Naive thymus-derived CD8-positive, alpha-beta T cell (primary cell): ENCODE measurements around the gene ILKAP. TPM values are rescaled to one million over a fixed set of nuclear protein-coding genes. Genes with fewer than 3 reads are reported as not detected.

Experiments
- ATAC-seq, 2 donors: fragments of 150-1000 bp; cut with Tn5 transposase in 1 of 2; sonication (Bioruptor Pico), chemical (Tn5 transposase) in 1 of 2; 1 replicate in 1 of 2; 2 replicates in 1 of 2; pipeline ENCODE4 v1.10.0; 2021; ENCODE audit warnings: mild to moderate bottlenecking in 2 of 2, moderate library complexity in 2 of 2
- POLR2A ChIA-PET: fragments of 350-600 bp; sonication (Branson Sonifier 250); formaldehyde crosslinking; loops from one replicate; lab custom pipeline; 2021; ENCODE audit warnings: antibody characterized with exemption; lab: Charles Lee
- DNase-seq, 10 donors: peaks; one replicate each; pipeline versions ENCODE4 v3.0.0 to v3.0.0-alpha.2; 2020 to 2022
- H3K27ac Mint-ChIP-seq, 10 donors: one replicate each; pipeline ENCODE4 v1.8.0; 2020 to 2022; ENCODE audit warnings: mild to moderate bottlenecking in 10 of 10, mixed read lengths in 10 of 10, moderate library complexity in 4 of 10, inconsistent platforms in 1 of 10
- H3K27me3 Mint-ChIP-seq, 5 donors: one replicate each; pipeline ENCODE4 v1.8.0; 2021 to 2022; ENCODE audit warnings: mixed read lengths in 5 of 5
- H3K36me3 Mint-ChIP-seq, 3 donors: one replicate each; pipeline ENCODE4 v1.8.0; 2020 to 2022; ENCODE audit warnings: mixed read lengths in 3 of 3, mild to moderate bottlenecking in 2 of 3, inconsistent platforms in 1 of 3
- H3K4me1 Mint-ChIP-seq, 4 donors: one replicate each; pipeline ENCODE4 v1.8.0; 2021 to 2022; ENCODE audit warnings: mixed read lengths in 4 of 4
- H3K4me3 Mint-ChIP-seq, 10 donors: one replicate each; pipeline ENCODE4 v1.8.0; 2020 to 2022; ENCODE audit warnings: mild to moderate bottlenecking in 10 of 10, mixed read lengths in 10 of 10, moderate library complexity in 6 of 10, inconsistent platforms in 1 of 10
- H3K9me3 Mint-ChIP-seq, 9 donors: one replicate each; pipeline ENCODE4 v1.8.0; 2020 to 2022; ENCODE audit warnings: mixed read lengths in 9 of 9, mild to moderate bottlenecking in 3 of 9, inconsistent platforms in 1 of 9, moderate library complexity in 1 of 9
- polyA plus RNA-seq, 3 donors: library from polyadenylated mRNA; unstranded; fragments of 300-500 nt; fragmentation: Illumina TruSeq; gene quantifications; one replicate each; pipeline ENCODE4 v1.2.3, GENCODE V29; 2021
- total RNA-seq, 8 experiments: library from RNA in 2 of 8; stranded (reverse) in 2 of 8; gene quantifications; one replicate each; pipeline ENCODE4 v1.2.3 and lab custom pipeline; 2021 to 2026

ILKAP gene
- total and polyA plus RNA-seq, 5 experiments from 2014 or later, result 39.1 to 100 (median 42.1) TPM

GRCh38 chr2:238130696-238131628 lies 72.5 kb downstream of the ILKAP start:
- peak in 1 of 10 donors; percentile 6 for DNase-seq
- ATAC-seq, result no peak
- Mint-ChIP-seq H3K9me3 (no peaks in the 10 kb centered on the region), H3K4me1 (no peaks in the 10 kb centered on the region), H3K4me3 (no peak overlapping the region), H3K36me3 (no peaks in the 10 kb centered on the region), H3K27me3 (no peaks in the 10 kb centered on the region), H3K27ac (no peak overlapping the region)
- POLR2A ChIA-PET, result no interaction called here

- no peak overlapping the region for H3K4me3 Mint-ChIP-seq
- peak in 1 of 10 donors; percentile 4 for DNase-seq
- no peaks in the 10 kb centered on the region for H3K4me1 Mint-ChIP-seq
- no peak overlapping the region for H3K27ac Mint-ChIP-seq
- H3K9me3 Mint-ChIP-seq, result no peaks in the 10 kb centered on the region
- POLR2A ChIA-PET, result no interaction called here
- no peaks in the 10 kb centered on the region for H3K36me3 Mint-ChIP-seq
- H3K27me3 Mint-ChIP-seq, result no peaks in the 10 kb centered on the region
- ATAC-seq, result no peak
Observed at GRCh38 chr2:238130111-238130695, 73.3 kb downstream of the ILKAP start.

GRCh38 chr2:238129166-238130010 lies 74.1 kb downstream of the ILKAP start:
- H3K27me3 Mint-ChIP-seq, result no peaks in the 10 kb centered on the region
- no peak overlapping the region for H3K27ac Mint-ChIP-seq
- H3K9me3 Mint-ChIP-seq, result no peaks in the 10 kb centered on the region
- H3K36me3 Mint-ChIP-seq, result no peaks in the 10 kb centered on the region
- POLR2A ChIA-PET, result no interaction called here
- DNase-seq (peak in 1 of 10 donors; percentile 2), ATAC-seq (no peak)
- no peak overlapping the region for H3K4me3 Mint-ChIP-seq
- no peaks in the 10 kb centered on the region for H3K4me1 Mint-ChIP-seq

- Mint-ChIP-seq H3K9me3 (no peaks in the 10 kb centered on the region), H3K27me3 (no peaks in the 10 kb centered on the region), H3K36me3 (no peaks in the 10 kb centered on the region), H3K27ac (no peak overlapping the region), H3K4me1 (no peaks in the 10 kb centered on the region), H3K4me3 (no peak overlapping the region)
- DNase-seq (no peak), ATAC-seq (no peak)
- POLR2A ChIA-PET, result no interaction called here
Observed at GRCh38 chr2:238128534-238129001, 74.9 kb downstream of the ILKAP start.

GRCh38 chr2:238128061-238128440 lies 75.4 kb downstream of the ILKAP start:
- POLR2A ChIA-PET, result no interaction called here
- DNase-seq, result no peak
- H3K9me3 Mint-ChIP-seq, result no peaks in the 10 kb centered on the region
- ATAC-seq, result no peak
- H3K27me3 Mint-ChIP-seq, result no peaks in the 10 kb centered on the region
- H3K27ac Mint-ChIP-seq, result no peak overlapping the region
- no peaks in the 10 kb centered on the region for H3K36me3 Mint-ChIP-seq
- no peaks in the 10 kb centered on the region for H3K4me1 Mint-ChIP-seq
- peak overlapping the region in 1 of 10 donors; percentile 21 for H3K4me3 Mint-ChIP-seq

GRCh38 chr2:238127165-238128060 lies 76.1 kb downstream of the ILKAP start:
- peak overlapping the region in 1 of 10 donors; percentile 21 for H3K4me3 Mint-ChIP-seq
- H3K36me3 Mint-ChIP-seq, result no peaks in the 10 kb centered on the region
- no peaks in the 10 kb centered on the region for H3K27me3 Mint-ChIP-seq
- DNase-seq, result peak in 1 of 10 donors; percentile 1
- no peak overlapping the region for H3K27ac Mint-ChIP-seq
- no peaks in the 10 kb centered on the region for H3K9me3 Mint-ChIP-seq
- ATAC-seq, result no peak
- no peaks in the 10 kb centered on the region for H3K4me1 Mint-ChIP-seq
- POLR2A ChIA-PET, result no interaction called here

GRCh38 chr2:238126775-238127164 lies 76.7 kb downstream of the ILKAP start:
- H3K4me1 Mint-ChIP-seq, result no peaks in the 10 kb centered on the region
- POLR2A ChIA-PET, result no interaction called here
- no peak overlapping the region for H3K4me3 Mint-ChIP-seq
- no peaks in the 10 kb centered on the region for H3K36me3 Mint-ChIP-seq
- no peak overlapping the region for H3K27ac Mint-ChIP-seq
- DNase-seq, result no peak
- ATAC-seq, result no peak
- no peaks in the 10 kb centered on the region for H3K27me3 Mint-ChIP-seq
- H3K9me3 Mint-ChIP-seq, result no peaks in the 10 kb centered on the region

- Mint-ChIP-seq H3K4me1 (no peaks in the 10 kb centered on the region), H3K4me3 (no peak overlapping the region), H3K9me3 (no peaks in the 10 kb centered on the region), H3K36me3 (no peaks in the 10 kb centered on the region), H3K27me3 (no peaks in the 10 kb centered on the region), H3K27ac (no peak overlapping the region)
- no peak for DNase-seq
- no peak for ATAC-seq
- POLR2A ChIA-PET, result no interaction called here
Observed at GRCh38 chr2:238126338-238126737, 77.2 kb downstream of the ILKAP start.

GRCh38 chr2:238125127-238125885 lies 78.2 kb downstream of the ILKAP start:
- Mint-ChIP-seq H3K9me3 (no peaks in the 10 kb centered on the region), H3K27ac (no peak overlapping the region), H3K27me3 (no peaks in the 10 kb centered on the region), H3K4me3 (no peak overlapping the region), H3K4me1 (no peaks in the 10 kb centered on the region), H3K36me3 (no peaks in the 10 kb centered on the region)
- POLR2A ChIA-PET, result no interaction called here
- DNase-seq (no peak), ATAC-seq (no peak)

GRCh38 chr2:238124488-238125126 lies 78.9 kb downstream of the ILKAP start:
- no peak for ATAC-seq
- Mint-ChIP-seq H3K9me3 (no peaks in the 10 kb centered on the region), H3K27ac (peak overlapping the region in 2 of 10 donors; percentile 8 to 29), H3K4me1 (no peaks in the 10 kb centered on the region), H3K27me3 (no peaks in the 10 kb centered on the region), H3K36me3 (no peaks in the 10 kb centered on the region), H3K4me3 (no peak overlapping the region)
- no peak for DNase-seq
- POLR2A ChIA-PET, result no interaction called here

- Mint-ChIP-seq H3K4me3 (no peak overlapping the region), H3K4me1 (no peaks in the 10 kb centered on the region), H3K27me3 (peaks cover 0 to 2% (median 0%) of the 10 kb centered on the region in 5 donors), H3K9me3 (no peaks in the 10 kb centered on the region), H3K36me3 (no peaks in the 10 kb centered on the region), H3K27ac (peak overlapping the region in 1 of 10 donors; percentile 8)
- ATAC-seq (no peak), DNase-seq (no peak)
- POLR2A ChIA-PET, result no interaction called here
Observed at GRCh38 chr2:238123991-238124470, 79.5 kb downstream of the ILKAP start.
